B cell (primary cell): Measurements from ENCODE around the gene PLAA.

ENCODE experiments used
- EZH2 ChIP-seq: IDR thresholded peaks from 2 replicates; pipeline ENCODE4 v1.6.1; 2012; ENCODE audit warnings: borderline replicate concordance, low read depth, mild to moderate bottlenecking, moderate library complexity, low read length; ENCODE audit not compliant: insufficient read depth, poor library complexity, severe bottlenecking
- TF ChIP-seq, protein P1 (sequence below): fragments of 200-600 bp; IDR thresholded peaks from one replicate; pipeline ENCODE4 v1.8.0; 2022; ENCODE audit warnings: antibody characterized with exemption, mild to moderate bottlenecking

DNA sequence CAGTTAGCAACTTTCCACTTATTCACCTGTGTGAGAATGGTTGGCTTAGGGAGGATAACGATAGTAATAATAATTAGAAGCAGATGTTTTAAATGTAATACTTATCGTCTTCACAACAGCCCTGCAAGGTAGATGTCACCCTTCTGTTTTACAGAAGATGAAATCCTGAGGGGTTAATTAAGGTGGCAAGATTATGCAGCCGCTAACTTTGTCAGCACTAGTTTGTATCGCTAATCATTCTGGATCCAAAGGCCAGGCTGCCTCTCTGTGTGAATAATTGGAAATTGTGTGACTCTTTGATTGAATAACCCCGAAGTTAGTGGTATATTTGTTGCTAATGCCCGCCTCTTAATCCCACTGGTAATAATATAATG lies 9.8 kb upstream of the PLAA start:
- TF ChIP-seq, protein P1, sequence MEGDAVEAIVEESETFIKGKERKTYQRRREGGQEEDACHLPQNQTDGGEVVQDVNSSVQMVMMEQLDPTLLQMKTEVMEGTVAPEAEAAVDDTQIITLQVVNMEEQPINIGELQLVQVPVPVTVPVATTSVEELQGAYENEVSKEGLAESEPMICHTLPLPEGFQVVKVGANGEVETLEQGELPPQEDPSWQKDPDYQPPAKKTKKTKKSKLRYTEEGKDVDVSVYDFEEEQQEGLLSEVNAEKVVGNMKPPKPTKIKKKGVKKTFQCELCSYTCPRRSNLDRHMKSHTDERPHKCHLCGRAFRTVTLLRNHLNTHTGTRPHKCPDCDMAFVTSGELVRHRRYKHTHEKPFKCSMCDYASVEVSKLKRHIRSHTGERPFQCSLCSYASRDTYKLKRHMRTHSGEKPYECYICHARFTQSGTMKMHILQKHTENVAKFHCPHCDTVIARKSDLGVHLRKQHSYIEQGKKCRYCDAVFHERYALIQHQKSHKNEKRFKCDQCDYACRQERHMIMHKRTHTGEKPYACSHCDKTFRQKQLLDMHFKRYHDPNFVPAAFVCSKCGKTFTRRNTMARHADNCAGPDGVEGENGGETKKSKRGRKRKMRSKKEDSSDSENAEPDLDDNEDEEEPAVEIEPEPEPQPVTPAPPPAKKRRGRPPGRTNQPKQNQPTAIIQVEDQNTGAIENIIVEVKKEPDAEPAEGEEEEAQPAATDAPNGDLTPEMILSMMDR: no peak
- no peak for TF ChIP-seq EZH2
